A549 (cell line): ENCODE results near the gene TAF5.

Experiments used
- HOXB13 ChIP-seq: fragments of 250-450 bp; sonication (Bioruptor Pico); IDR thresholded peaks from 2 replicates; pipeline ENCODE4 v1.5.0; 2020; ENCODE audit warnings: low read depth, mild to moderate bottlenecking, moderate library complexity
- POLR2A ChIP-seq: IDR thresholded peaks from 2 replicates; pipeline ENCODE4 v1.6.1; 2012; ENCODE audit warnings: mild to moderate bottlenecking, low read length
- RAD21 ChIP-seq, 2 experiments: fragments of >200 bp in 1 of 2; sonication (Bioruptor Twin) in 1 of 2; formaldehyde crosslinking in 1 of 2; IDR thresholded peaks in 1 of 2; conservative IDR thresholded peaks in 1 of 2; 2 replicates in 1 of 2; 3 replicates in 1 of 2; pipeline ENCODE4 v1.6.1; 2012 to 2018; ENCODE audit warnings: inconsistent platforms in 1 of 2
- RFX5 ChIP-seq: fragments of 450-650 bp; IDR thresholded peaks from 2 replicates; pipeline ENCODE4 v1.7.1; 2014; ENCODE audit warnings: antibody characterized with exemption, mild to moderate bottlenecking, moderate library complexity
- ZC3H11A ChIP-seq: fragments of 450-650 bp; IDR thresholded peaks from 2 replicates; pipeline ENCODE4 v1.6.1; 2014; ENCODE audit warnings: antibody characterized with exemption, mild to moderate bottlenecking
- TF ChIP-seq, protein P1 (sequence below): fragments of 250-450 bp; sonication (Bioruptor Pico); IDR thresholded peaks from 2 replicates; pipeline ENCODE4 v1.5.0; 2021; ENCODE audit warnings: mild to moderate bottlenecking, moderate library complexity, borderline replicate concordance
- TF ChIP-seq, protein P2 (sequence below): fragments of >200 bp; sonication (Bioruptor Twin); formaldehyde crosslinking; IDR thresholded peaks from 3 replicates; pipeline ENCODE4 v1.5.1; 2016
- TF ChIP-seq, protein P3 (sequence below): fragments of >200 bp; sonication (Bioruptor Twin); formaldehyde crosslinking; IDR thresholded peaks from 3 replicates; pipeline ENCODE4 v1.6.1; 2016

DNA sequence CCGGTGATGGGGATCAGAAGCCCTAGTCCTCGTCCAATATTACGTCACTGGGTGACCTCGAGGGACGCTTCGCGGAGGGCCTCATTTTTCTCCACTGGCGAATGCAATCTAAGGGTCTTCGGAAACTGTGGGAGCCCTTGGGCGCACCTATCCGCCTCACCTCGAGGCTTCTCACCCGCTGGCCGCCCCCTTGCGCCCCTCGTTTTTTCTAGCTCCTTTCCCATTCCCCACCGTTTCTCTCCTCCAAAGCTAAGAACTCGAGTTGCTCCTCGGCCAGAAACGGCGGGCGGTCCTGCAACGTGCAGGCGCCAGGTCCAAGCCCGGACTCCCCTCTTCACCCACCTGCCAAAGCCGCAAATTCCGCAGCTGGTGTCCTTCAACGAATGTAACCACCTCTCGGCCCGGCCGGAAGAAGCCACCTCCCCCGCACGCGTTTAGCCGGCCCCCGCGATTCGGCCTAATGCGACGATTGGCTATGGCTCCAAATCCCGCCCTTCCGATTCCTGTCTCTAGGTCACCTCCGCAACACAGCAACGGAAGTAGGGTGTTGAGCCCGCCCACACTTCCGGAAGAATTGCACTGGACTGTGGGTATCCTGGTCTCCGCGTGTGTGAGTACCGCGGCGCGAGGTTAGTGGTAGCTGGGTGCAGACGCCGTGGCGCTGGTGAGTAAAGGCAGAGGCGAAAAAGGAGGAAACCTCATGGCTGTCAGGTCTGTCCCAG is 28.5 kb downstream of the TAF5 start, which contains the start of the genes ATP5MK and PDCD11:
- TF ChIP-seq HOXB13 (CRISPR knock-in tag) (no peak), POLR2A (peak; percentile 94), ZC3H11A (no peak), RFX5 (peak; percentile 57; the same call in 1 of the 2 replicates), RAD21 (conservative IDR thresholded peaks at IDR 0.05 in 1 of 2, IDR thresholded peaks at IDR 0.05 in 1 of 2) (no peak)
- TF ChIP-seq, protein P1, sequence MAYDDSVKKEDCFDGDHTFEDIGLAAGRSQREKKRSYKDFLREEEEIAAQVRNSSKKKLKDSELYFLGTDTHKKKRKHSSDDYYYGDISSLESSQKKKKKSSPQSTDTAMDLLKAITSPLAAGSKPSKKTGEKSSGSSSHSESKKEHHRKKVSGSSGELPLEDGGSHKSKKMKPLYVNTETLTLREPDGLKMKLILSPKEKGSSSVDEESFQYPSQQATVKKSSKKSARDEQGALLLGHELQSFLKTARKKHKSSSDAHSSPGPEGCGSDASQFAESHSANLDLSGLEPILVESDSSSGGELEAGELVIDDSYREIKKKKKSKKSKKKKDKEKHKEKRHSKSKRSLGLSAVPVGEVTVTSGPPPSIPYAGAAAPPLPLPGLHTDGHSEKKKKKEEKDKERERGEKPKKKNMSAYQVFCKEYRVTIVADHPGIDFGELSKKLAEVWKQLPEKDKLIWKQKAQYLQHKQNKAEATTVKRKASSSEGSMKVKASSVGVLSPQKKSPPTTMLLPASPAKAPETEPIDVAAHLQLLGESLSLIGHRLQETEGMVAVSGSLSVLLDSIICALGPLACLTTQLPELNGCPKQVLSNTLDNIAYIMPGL: no peak
- TF ChIP-seq, protein P2, sequence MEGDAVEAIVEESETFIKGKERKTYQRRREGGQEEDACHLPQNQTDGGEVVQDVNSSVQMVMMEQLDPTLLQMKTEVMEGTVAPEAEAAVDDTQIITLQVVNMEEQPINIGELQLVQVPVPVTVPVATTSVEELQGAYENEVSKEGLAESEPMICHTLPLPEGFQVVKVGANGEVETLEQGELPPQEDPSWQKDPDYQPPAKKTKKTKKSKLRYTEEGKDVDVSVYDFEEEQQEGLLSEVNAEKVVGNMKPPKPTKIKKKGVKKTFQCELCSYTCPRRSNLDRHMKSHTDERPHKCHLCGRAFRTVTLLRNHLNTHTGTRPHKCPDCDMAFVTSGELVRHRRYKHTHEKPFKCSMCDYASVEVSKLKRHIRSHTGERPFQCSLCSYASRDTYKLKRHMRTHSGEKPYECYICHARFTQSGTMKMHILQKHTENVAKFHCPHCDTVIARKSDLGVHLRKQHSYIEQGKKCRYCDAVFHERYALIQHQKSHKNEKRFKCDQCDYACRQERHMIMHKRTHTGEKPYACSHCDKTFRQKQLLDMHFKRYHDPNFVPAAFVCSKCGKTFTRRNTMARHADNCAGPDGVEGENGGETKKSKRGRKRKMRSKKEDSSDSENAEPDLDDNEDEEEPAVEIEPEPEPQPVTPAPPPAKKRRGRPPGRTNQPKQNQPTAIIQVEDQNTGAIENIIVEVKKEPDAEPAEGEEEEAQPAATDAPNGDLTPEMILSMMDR: no peak
- TF ChIP-seq, protein P3, sequence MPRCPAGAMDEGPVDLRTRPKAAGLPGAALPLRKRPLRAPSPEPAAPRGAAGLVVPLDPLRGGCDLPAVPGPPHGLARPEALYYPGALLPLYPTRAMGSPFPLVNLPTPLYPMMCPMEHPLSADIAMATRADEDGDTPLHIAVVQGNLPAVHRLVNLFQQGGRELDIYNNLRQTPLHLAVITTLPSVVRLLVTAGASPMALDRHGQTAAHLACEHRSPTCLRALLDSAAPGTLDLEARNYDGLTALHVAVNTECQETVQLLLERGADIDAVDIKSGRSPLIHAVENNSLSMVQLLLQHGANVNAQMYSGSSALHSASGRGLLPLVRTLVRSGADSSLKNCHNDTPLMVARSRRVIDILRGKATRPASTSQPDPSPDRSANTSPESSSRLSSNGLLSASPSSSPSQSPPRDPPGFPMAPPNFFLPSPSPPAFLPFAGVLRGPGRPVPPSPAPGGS: peak; percentile 93
